ENCODE results near the gene SFMBT1. TPM values are rescaled to one million over a fixed set of nuclear protein-coding genes. Genes with fewer than 3 reads are reported as not detected.

SFMBT1 gene
- total RNA-seq, 4 donors from 2014 or later = 21.3 to 31.6 (median 21.5) TPM

- TF ChIP-seq POLR2A (IDR thresholded peaks at IDR 0.05) (no peak), CTCF (IDR thresholded peaks at IDR 0.05) (no peak)
- Histone ChIP-seq H3K27me3 (no peaks in the 10 kb centered on the region), H3K27ac (peak overlapping the region in 1 of 4 donors; percentile 8), H3K4me3 (no peak overlapping the region), H3K9me3 (no peaks in the 10 kb centered on the region), H3K4me1 (peaks cover 0 to 10% (median 0%) of the 10 kb centered on the region in 3 donors), H3K36me3 (peaks cover 0 to 40% of the 10 kb centered on the region in 2 donors)
- WGBS, 2 donors (ENCODE audit: low coverage in 1 of 2) = 14 to 32% methylated on average over 1 to 3 of the region's 3 CpGs
- no peak for ATAC-seq
Measured at GRCh38 chr3:52857133-52857532, 188.7 kb downstream of the SFMBT1 start.

- Histone ChIP-seq H3K9me3 (no peaks in the 10 kb centered on the region), H3K4me3 (no peak overlapping the region), H3K36me3 (peaks cover 0 to 44% of the 10 kb centered on the region in 2 donors), H3K27ac (peak overlapping the region in 1 of 4 donors; percentile 8), H3K4me1 (peaks cover 0 to 10% (median 0%) of the 10 kb centered on the region in 3 donors), H3K27me3 (no peaks in the 10 kb centered on the region)
- 80 to 89% methylated on average over 4 to 5 of the region's 5 CpGs for WGBS, 2 donors (ENCODE audit: low coverage in 1 of 2)
- TF ChIP-seq CTCF (IDR thresholded peaks at IDR 0.05) (no peak), POLR2A (IDR thresholded peaks at IDR 0.05) (no peak), POLR2AphosphoS5 (IDR thresholded peaks at IDR 0.05) (no peak), EP300 (IDR thresholded peaks at IDR 0.05) (no peak)
- no peak for ATAC-seq
Measured at GRCh38 chr3:52856666-52857065, 189.2 kb downstream of the SFMBT1 start.

- no peak for ATAC-seq
- 86 to 100% methylated on average over 2 of the region's 2 CpGs for WGBS, 2 donors (ENCODE audit: low coverage in 1 of 2)
- H3K36me3 ChIP-seq = peaks cover 0 to 64% of the 10 kb centered on the region in 2 donors
Measured at GRCh38 chr3:52854013-52854412, 191.9 kb downstream of the SFMBT1 start.

More at GRCh38 chr3:52854013-52854412, 191.9 kb downstream of the SFMBT1 start:
- Histone ChIP-seq H3K27ac (no peak overlapping the region), H3K4me3 (no peak overlapping the region), H3K9me3 (no peaks in the 10 kb centered on the region), H3K27me3 (no peaks in the 10 kb centered on the region), H3K4me1 (peaks cover 0 to 15% (median 2%) of the 10 kb centered on the region in 3 donors)
- TF ChIP-seq CTCF (IDR thresholded peaks at IDR 0.05) = no peak
- TF ChIP-seq EP300 (IDR thresholded peaks at IDR 0.05) = no peak
- TF ChIP-seq POLR2A (IDR thresholded peaks at IDR 0.05) = no peak
- no peak for TF ChIP-seq POLR2AphosphoS5 (IDR thresholded peaks at IDR 0.05)

Other genes with a start within 250 kb of the SFMBT1 start
- 1 to 10 TPM; 1.2 to 7.0 (median 3.4) TPM for gene ITIH4, start 215.4 kb downstream of the SFMBT1 start, total RNA-seq
- gene MUSTN1, start 211.1 kb downstream of the SFMBT1 start, total RNA-seq = 10 to 100 TPM in 3 of 4 donors, 1 to 10 TPM in 1; 8.6 to 20.9 (median 16.6) TPM
- 10 to 100 TPM; 14.6 to 30.2 (median 20.5) TPM for gene STIMATE, start 148.5 kb downstream of the SFMBT1 start, total RNA-seq
- gene RFT1, start 84.4 kb upstream of the SFMBT1 start, total RNA-seq = 1 to 10 TPM; 6.5 to 7.6 (median 7.2) TPM
- 10 to 100 TPM in 1 of 4 donors, 1 to 10 TPM in 3; 5.5 to 10.1 (median 7.6) TPM for gene PRKCD, start 115.1 kb upstream of the SFMBT1 start, total RNA-seq
- gene TKT, start 209.9 kb upstream of the SFMBT1 start, total RNA-seq = 100 to 1,000 TPM; 218 to 386 (median 278) TPM